HepG2 (cell line): ENCODE measurements around the gene RAPSN. TPM values are rescaled to one million over a fixed set of nuclear protein-coding genes. Genes with fewer than 3 reads are reported as not detected.

ENCODE experiments used
- GPBP1L1 ChIP-seq: sonication (generic); formaldehyde crosslinking; IDR thresholded peaks from 2 replicates; pipeline ENCODE4 v1.5.0; 2020; ENCODE audit warnings: mild to moderate bottlenecking, missing genetic modification reagents
- HOXA5 ChIP-seq: sonication (generic); formaldehyde crosslinking; IDR thresholded peaks from 2 replicates; pipeline ENCODE4 v1.4.0; 2020; ENCODE audit warnings: missing genetic modification reagents
- KDM6A ChIP-seq: IDR thresholded peaks from 2 replicates; pipeline ENCODE4 v1.6.1; 2016; ENCODE audit warnings: low read depth
- KMT2B ChIP-seq: IDR thresholded peaks from 2 replicates; pipeline ENCODE4 v1.6.1; 2016; ENCODE audit warnings: missing genetic modification reagents, missing compliant biosample characterization
- MEIS1 ChIP-seq: sonication (generic); formaldehyde crosslinking; IDR thresholded peaks from 2 replicates; pipeline ENCODE4 v1.9.0; 2021; ENCODE audit warnings: mild to moderate bottlenecking, missing genetic modification reagents, moderate library complexity, borderline replicate concordance
- PREB ChIP-seq: sonication (generic); formaldehyde crosslinking; IDR thresholded peaks from 2 replicates; pipeline ENCODE4 v1.4.0; 2020; ENCODE audit warnings: missing genetic modification reagents
- RELA ChIP-seq: sonication (generic); formaldehyde crosslinking; IDR thresholded peaks from 2 replicates; pipeline ENCODE4 v1.4.0; 2020; ENCODE audit warnings: missing genetic modification reagents
- SMAD1 ChIP-seq: sonication (generic); formaldehyde crosslinking; IDR thresholded peaks from 2 replicates; pipeline ENCODE4 v1.4.0; 2020; ENCODE audit warnings: missing genetic modification reagents, low read depth, mild to moderate bottlenecking, borderline replicate concordance
- SP2 ChIP-seq: sonication (generic); formaldehyde crosslinking; IDR thresholded peaks from 2 replicates; pipeline ENCODE4 v1.5.1; 2020; ENCODE audit warnings: mild to moderate bottlenecking, missing genetic modification reagents
- ZBTB7B ChIP-seq: sonication (generic); formaldehyde crosslinking; IDR thresholded peaks from 2 replicates; pipeline ENCODE4 v1.4.0; 2020; ENCODE audit warnings: missing genetic modification reagents
- ZFX ChIP-seq: sonication (generic); formaldehyde crosslinking; IDR thresholded peaks from 2 replicates; pipeline ENCODE4 v1.4.0; 2020; ENCODE audit warnings: mild to moderate bottlenecking, low read depth, missing genetic modification reagents, moderate library complexity
- ZNF143 ChIP-seq: sonication (generic); formaldehyde crosslinking; IDR thresholded peaks from 2 replicates; pipeline ENCODE4 v1.4.0; 2020; ENCODE audit warnings: missing genetic modification reagents
- ZNF235 ChIP-seq: sonication (generic); formaldehyde crosslinking; IDR thresholded peaks from 2 replicates; pipeline ENCODE4 v1.8.1; 2023; ENCODE audit warnings: mild to moderate bottlenecking, missing genetic modification reagents, borderline replicate concordance
- ZNF251 ChIP-seq: sonication (generic); formaldehyde crosslinking; IDR thresholded peaks from 2 replicates; pipeline ENCODE4 v1.9.0; 2021; ENCODE audit warnings: mild to moderate bottlenecking, missing genetic modification reagents
- ZNF3 ChIP-seq: IDR thresholded peaks from 2 replicates; pipeline ENCODE4 v1.7.0; 2017; ENCODE audit warnings: inconsistent platforms
- ZNF34 ChIP-seq: sonication (generic); formaldehyde crosslinking; IDR thresholded peaks from 2 replicates; pipeline ENCODE4 v1.4.0; 2020; ENCODE audit warnings: mild to moderate bottlenecking, missing genetic modification reagents, borderline replicate concordance
- ZNF501 ChIP-seq: sonication (generic); formaldehyde crosslinking; IDR thresholded peaks from 2 replicates; pipeline ENCODE4 v1.5.1; 2020; ENCODE audit warnings: mild to moderate bottlenecking, moderate library complexity, missing genetic modification reagents
- ZNF530 ChIP-seq: sonication (generic); formaldehyde crosslinking; IDR thresholded peaks from 2 replicates; pipeline ENCODE4 v1.5.0; 2020; ENCODE audit warnings: low read depth, mild to moderate bottlenecking, missing genetic modification reagents
- ZNF580 ChIP-seq: IDR thresholded peaks from 2 replicates; pipeline ENCODE4 v1.6.1; 2016; ENCODE audit warnings: low read depth, borderline replicate concordance
- ZNF597 ChIP-seq: sonication (generic); formaldehyde crosslinking; IDR thresholded peaks from 2 replicates; pipeline ENCODE4 v1.5.0; 2020; ENCODE audit warnings: missing genetic modification reagents
- ZNF678 ChIP-seq: sonication (generic); formaldehyde crosslinking; IDR thresholded peaks from 2 replicates; pipeline ENCODE4 v1.4.0; 2020; ENCODE audit warnings: mild to moderate bottlenecking, missing genetic modification reagents
- ZNF746 ChIP-seq: sonication (generic); formaldehyde crosslinking; IDR thresholded peaks from 2 replicates; pipeline ENCODE4 v1.8.0; 2022; ENCODE audit warnings: mild to moderate bottlenecking, missing genetic modification reagents
- polyA plus RNA-seq, 8 experiments: library from polyadenylated mRNA; depleted of rRNA in 3 of 8; stranded (reverse) in 7 of 8; unstranded in 1 of 8; fragments of >200 nt; fragmentation: Illumina TruSeq in 4 of 8; extraction: Trizol in 4 of 8; gene quantifications; 2 replicates each; pipeline versions ENCODE4 v1.2.1 to v1.2.3, GENCODE V29; 2011 to 2016; ENCODE audit warnings: low read depth in 4 of 8, missing spikeins in 1 of 8, mixed read lengths in 1 of 8; ENCODE audit not compliant: insufficient read depth in 1 of 8
- total RNA-seq, 5 experiments: library from RNA; depleted of rRNA; stranded (reverse); fragments of >200 nt; fragmentation: Illumina TruSeq; extraction: Trizol; gene quantifications; 2 replicates each; pipeline ENCODE4 v1.2.3, GENCODE V29; 2016; ENCODE audit warnings: low read depth in 1 of 5
- TF ChIP-seq, protein P1 (sequence below): sonication (generic); formaldehyde crosslinking; IDR thresholded peaks from 2 replicates; pipeline ENCODE4 v1.4.0; 2020; ENCODE audit warnings: missing genetic modification reagents, borderline replicate concordance

RAPSN gene
- total and polyA plus RNA-seq, 2 of the 13 experiments (the other 11 are each of a cell fraction or from before 2014, with no cell fraction given): 0.15 to 1.2 TPM

DNA sequence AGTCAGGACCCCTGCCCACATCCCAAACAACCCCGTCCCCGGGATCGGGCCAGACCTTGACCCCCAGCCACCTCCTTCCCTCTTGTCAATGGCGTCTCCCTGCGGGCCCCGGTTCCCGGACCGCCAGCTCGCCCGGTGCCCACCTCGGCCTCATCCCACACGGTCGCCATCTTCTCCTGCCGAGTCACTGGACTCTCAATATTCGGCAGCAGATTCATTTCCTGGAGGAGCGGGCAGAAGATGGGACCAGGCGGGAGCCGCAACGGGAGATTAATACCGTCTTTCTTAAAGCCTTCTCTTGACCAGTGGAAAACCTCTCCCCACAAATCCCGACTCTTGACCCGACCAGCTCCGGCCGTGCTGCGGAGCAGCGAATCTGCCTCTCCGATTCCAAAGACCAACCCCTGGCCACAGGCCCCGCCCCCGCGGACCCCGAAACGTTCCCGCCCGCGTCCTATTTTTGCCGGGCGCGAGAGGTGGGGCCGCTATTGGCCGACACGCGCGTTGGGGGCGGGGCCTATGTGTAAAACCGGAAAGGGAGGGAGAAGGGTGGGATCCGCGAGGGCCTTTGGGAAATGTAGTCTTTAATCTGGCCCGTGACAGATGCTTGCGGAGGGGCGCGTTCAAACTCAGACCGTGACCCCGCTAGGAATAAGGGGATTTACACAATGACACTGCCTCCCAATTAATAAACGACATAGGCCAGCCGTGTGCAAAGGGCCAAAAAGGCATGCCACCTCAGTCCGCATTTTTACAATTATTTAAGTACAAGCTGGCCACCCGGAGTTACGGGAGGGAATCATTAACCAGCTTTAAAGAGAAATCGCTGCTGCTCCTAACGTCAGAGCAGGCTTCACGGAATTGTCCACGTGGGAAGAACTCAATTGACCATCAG is 22.6 kb downstream of the RAPSN start, which contains the start of gene PSMC3 (continued):
- TF ChIP-seq SMAD1 (CRISPR knock-in tag): 0 out of 2 replicates have a peak, but pooled peaks have one; percentile 43
- 0 out of 2 replicates have a peak, but pooled peaks have one; percentile 16 for TF ChIP-seq ZNF580 (CRISPR knock-in tag)
- TF ChIP-seq KMT2B (CRISPR knock-in tag): peak; percentile 62; the same call in 1 of the 2 replicates
- TF ChIP-seq ZNF3 (CRISPR knock-in tag): no peak
- TF ChIP-seq ZNF251 (CRISPR knock-in tag): no peak
- TF ChIP-seq PREB (CRISPR knock-in tag): no peak
- peak; percentile 34 for TF ChIP-seq ZFX (CRISPR knock-in tag)
- TF ChIP-seq, protein P1, sequence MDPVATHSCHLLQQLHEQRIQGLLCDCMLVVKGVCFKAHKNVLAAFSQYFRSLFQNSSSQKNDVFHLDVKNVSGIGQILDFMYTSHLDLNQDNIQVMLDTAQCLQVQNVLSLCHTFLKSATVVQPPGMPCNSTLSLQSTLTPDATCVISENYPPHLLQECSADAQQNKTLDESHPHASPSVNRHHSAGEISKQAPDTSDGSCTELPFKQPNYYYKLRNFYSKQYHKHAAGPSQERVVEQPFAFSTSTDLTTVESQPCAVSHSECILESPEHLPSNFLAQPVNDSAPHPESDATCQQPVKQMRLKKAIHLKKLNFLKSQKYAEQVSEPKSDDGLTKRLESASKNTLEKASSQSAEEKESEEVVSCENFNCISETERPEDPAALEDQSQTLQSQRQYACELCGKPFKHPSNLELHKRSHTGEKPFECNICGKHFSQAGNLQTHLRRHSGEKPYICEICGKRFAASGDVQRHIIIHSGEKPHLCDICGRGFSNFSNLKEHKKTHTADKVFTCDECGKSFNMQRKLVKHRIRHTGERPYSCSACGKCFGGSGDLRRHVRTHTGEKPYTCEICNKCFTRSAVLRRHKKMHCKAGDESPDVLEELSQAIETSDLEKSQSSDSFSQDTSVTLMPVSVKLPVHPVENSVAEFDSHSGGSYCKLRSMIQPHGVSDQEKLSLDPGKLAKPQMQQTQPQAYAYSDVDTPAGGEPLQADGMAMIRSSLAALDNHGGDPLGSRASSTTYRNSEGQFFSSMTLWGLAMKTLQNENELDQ (CRISPR knock-in tag): no peak
- TF ChIP-seq MEIS1 (CRISPR knock-in tag): peak; percentile 59; the same call in 1 of the 2 replicates
- TF ChIP-seq GPBP1L1 (CRISPR knock-in tag): no peak
- TF ChIP-seq RELA (CRISPR knock-in tag): no peak
- TF ChIP-seq HOXA5 (CRISPR knock-in tag): peak; percentile 94
- no peak for TF ChIP-seq ZNF678 (CRISPR knock-in tag)
- no peak for TF ChIP-seq KDM6A (CRISPR knock-in tag)
- TF ChIP-seq ZNF235 (CRISPR knock-in tag): no peak
- TF ChIP-seq ZBTB7B (CRISPR knock-in tag): peak; percentile 74
- TF ChIP-seq ZNF143 (CRISPR knock-in tag): peak; percentile 93
- no peak for TF ChIP-seq ZNF597 (CRISPR knock-in tag)
- TF ChIP-seq ZNF501 (CRISPR knock-in tag): peak; percentile 60
- peak; percentile 69; the same call in 1 of the 2 replicates for TF ChIP-seq ZNF34 (CRISPR knock-in tag)
- peak; percentile 90 for TF ChIP-seq SP2 (CRISPR knock-in tag)
- no peak for TF ChIP-seq ZNF530 (CRISPR knock-in tag)
- no peak; the same call in 1 of the 2 replicates for TF ChIP-seq ZNF746
